GM12864 (cell line): ENCODE measurements around the gene TRIM42.

Experiments
- DNase-seq: peaks from one replicate; pipeline ENCODE4 v3.0.0-alpha.2; 2011; ENCODE audit warnings: low read depth
- H3K4me3 ChIP-seq: 2 replicates; pipeline ENCODE4 v1.5.1; 2011; ENCODE audit warnings: mild to moderate bottlenecking, low read depth, low read length, control low read depth
- TF ChIP-seq, protein P1 (sequence below): IDR thresholded peaks from 2 replicates; pipeline ENCODE4 v1.5.1; 2011; ENCODE audit warnings: low read depth, mild to moderate bottlenecking, moderate library complexity, low read length, control low read depth, inconsistent platforms; ENCODE audit errors: missing control alignments

The TRIM42 gene

DNA sequence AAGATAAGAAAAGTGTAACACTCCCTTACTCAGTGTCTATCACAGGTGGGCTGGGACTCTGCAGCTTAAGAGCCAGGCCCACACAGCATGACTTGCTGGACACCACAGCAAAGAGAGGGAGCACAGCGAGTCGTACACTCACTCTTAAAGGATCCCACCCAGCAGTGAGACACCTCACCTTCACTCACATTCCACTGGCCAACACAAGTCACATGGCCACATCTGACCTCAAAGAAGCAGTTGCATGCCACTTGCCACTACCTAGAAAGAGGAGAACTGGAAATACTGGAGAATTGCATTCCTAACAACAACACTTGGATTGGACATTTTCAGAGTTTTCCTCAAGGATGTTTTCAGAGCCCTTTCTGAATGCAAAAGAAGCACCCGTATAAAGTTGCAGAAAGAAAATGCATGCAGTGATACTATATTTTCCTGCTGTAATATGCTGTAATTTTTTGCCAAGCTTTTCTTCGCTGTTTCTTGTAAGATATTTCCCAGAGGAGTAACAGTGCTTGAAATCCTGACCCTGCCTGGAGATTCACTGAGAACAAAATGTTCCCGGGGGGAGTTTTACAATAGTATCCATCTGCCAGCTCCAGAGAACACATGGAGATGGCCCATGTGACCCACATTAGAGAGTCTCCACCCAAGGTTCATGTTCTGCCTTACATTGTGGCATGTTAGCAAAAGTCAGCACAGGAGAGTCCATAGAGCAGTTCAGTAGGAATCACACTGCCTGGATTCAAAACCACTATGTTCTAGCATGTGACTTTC, 42.2 kb downstream of the TRIM42 start:
- TF ChIP-seq, protein P1, sequence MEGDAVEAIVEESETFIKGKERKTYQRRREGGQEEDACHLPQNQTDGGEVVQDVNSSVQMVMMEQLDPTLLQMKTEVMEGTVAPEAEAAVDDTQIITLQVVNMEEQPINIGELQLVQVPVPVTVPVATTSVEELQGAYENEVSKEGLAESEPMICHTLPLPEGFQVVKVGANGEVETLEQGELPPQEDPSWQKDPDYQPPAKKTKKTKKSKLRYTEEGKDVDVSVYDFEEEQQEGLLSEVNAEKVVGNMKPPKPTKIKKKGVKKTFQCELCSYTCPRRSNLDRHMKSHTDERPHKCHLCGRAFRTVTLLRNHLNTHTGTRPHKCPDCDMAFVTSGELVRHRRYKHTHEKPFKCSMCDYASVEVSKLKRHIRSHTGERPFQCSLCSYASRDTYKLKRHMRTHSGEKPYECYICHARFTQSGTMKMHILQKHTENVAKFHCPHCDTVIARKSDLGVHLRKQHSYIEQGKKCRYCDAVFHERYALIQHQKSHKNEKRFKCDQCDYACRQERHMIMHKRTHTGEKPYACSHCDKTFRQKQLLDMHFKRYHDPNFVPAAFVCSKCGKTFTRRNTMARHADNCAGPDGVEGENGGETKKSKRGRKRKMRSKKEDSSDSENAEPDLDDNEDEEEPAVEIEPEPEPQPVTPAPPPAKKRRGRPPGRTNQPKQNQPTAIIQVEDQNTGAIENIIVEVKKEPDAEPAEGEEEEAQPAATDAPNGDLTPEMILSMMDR, result no peak
- DNase-seq, result no peak

DNA sequence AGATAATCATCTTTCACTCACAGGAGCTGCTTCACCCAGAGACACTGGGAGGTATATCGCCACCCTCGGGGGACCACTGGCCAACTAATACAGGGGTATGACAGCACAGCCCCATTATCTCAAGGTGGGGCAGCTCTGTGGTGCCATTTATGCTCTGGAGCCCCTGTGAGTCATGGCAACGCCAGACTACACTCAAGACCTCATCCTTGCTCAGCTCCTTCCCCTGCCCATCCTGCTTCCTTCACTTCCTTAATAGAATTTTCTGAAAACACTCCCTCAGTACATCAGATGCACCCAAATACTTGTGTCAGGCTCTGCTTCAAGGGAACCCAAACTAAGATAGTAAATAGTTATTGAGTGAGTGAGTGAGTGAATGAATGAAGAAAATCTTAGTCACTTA, 45.7 kb downstream of the TRIM42 start:
- no peak overlapping the region for H3K4me3 ChIP-seq
- DNase-seq, result no peak
- TF ChIP-seq, protein P1, result no peak

More for the DNA sequence above, 42.2 kb downstream of the TRIM42 start:
- no peak overlapping the region for H3K4me3 ChIP-seq

DNA sequence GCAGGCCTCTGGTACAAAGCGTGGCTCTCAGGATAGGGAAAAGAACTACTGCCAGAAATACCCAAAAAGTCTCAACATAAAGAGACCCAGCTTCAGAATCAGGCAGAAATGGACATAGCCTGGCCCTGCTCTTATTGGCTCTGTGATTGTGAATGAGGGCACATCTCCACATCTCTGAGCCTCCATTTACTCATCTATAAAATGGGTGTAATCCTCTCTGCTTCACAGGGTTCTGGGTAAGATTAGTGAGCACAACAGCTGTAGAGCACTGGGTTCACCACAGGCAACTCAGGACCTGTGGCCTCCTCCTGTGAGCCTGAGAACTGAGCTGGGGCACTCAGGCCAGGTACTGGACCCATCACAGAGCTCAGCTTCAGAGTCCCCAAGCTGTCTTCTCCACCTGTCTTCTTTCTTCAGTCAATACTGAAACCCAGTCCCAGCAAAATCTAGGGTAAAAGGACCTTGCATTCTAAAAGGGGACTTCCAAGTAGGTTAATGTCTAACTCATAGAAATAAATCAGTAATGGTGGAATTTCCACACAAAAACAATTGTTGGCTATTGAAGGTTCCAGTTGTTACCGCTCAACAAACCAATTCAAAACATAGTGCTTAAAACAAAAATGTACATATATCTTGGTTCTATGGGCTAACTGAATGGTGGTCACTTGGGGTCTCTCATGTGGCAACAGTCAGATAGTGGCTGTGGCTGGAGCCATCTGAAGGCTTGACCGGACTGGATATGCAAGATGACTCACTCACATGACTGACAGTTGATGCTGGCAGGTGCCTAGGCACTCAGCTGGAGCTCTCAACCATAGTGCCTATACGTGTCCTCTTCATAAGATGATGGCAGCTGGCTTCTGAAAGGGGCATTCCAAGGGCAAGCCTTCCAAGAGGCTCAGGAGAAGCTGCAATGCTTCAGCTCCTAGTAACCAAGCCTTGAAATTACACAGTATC, 47.3 kb downstream of the TRIM42 start:
- TF ChIP-seq, protein P1, result no peak
- DNase-seq, result no peak
- H3K4me3 ChIP-seq, result no peak overlapping the region

DNA sequence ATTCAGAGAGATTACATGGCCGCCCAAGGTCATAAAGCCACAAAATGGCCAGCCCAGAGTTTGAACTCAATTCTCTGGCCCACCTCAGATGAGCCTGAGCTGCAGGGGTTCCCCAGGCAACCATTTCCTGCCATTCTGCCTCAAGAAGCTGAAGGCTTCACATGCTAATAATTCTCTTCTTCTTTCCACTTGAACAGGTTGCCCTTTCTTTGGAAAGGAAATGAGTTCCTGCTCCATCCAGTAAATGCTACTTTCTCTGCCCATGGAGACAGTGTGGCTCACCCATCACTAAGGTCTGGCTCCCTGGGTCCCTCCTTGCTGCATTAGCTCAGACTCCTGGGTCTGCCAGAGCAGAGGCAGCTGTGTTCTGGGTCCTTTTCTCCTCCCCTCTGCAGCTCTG, 48.2 kb downstream of the TRIM42 start:
- DNase-seq, result no peak
- TF ChIP-seq, protein P1, result no peak
- H3K4me3 ChIP-seq, result no peak overlapping the region

DNA sequence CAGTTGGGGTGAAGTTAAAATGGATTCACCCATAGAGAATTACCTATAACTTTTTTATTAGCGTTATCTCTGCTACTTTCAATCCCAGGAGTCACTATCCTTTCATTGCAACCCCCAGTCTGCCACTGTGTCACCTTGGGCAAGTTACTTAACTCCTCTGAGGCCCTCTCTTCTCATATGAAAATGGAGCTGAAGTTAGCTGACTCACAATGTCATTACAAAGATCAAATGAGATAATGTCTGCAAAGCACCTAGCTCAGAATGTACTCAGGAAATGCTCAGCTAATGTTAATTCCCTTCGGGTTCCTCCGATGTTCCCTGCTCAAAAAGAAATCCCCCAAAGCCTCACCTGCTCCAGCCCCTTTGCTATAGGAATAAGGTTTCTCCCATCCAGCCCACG, 50.0 kb downstream of the TRIM42 start:
- H3K4me3 ChIP-seq, result no peak overlapping the region
- no peak for DNase-seq
- TF ChIP-seq, protein P1, result no peak

DNA sequence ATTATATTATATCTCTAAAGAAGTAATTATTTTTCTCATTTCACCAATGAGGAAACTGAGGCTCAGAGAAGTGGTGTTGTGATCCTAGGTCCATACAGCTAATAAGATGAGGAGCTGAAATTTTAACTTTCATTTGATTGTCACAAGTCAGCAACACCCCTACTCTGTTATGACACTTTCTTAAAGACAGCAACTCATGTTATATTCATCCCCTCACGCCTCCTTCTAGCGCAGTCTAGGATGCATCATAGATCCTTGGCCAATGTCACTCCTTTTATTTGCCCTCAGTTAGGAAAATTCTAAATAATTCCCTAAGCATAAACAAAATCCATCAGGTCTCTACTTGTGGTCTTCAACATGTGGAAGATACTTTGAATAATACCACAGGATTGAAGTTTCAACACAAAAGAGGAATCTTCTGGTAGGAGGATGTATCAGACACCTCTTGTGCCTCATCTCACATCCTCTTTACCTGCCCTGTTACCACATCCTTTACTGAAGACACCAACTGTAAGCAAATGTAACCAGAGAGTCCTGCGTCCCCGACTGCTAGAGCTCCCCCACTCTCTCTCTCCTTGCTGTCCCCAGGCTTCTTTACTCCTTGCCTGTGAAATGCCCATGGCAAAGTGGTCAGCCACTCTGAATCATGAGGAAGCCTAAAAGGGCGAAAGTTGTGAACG, 53.7 kb downstream of the TRIM42 start:
- DNase-seq, result no peak
- no peak overlapping the region for H3K4me3 ChIP-seq
- TF ChIP-seq, protein P1, result no peak
